DND-41 (cell line): Measurements from ENCODE around the gene BACH2.

ENCODE experiments used
- CTCF ChIP-seq: IDR thresholded peaks from 2 replicates; pipeline ENCODE4 v1.5.1; 2012; ENCODE audit warnings: borderline replicate concordance, low read length, moderate library complexity, mild to moderate bottlenecking; ENCODE audit not compliant: poor library complexity, severe bottlenecking; ENCODE audit errors: extremely low read depth
- EZH2 ChIP-seq: IDR thresholded peaks from 3 replicates; pipeline ENCODE4 v1.6.1; 2012; ENCODE audit warnings: borderline replicate concordance, low read depth, mild to moderate bottlenecking, moderate library complexity, low read length, inconsistent platforms; ENCODE audit not compliant: severe bottlenecking

DNA sequence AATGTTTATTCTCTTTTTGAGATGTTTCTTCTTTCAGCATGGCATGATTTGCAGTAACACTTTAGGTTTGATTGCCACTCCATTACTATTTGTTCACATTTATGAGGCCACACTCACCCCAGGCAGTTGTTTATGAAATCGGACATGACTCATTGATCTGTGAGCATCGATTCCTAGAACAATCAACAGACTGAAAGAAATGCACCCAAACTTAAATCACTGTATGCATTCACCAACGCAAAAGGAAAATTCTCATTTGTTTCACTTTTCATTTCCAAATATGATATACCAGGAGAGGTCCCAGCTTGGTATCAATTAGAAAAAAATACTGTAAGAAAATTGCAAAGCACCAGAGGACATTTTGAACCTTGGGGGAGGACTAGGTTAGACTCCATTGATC lies 407.8 kb downstream of the BACH2 start:
- TF ChIP-seq CTCF (no peak), EZH2 (no peak)
